Measurements from ENCODE around the gene PTPN11. TPM values are rescaled to one million over a fixed set of nuclear protein-coding genes. Genes with fewer than 3 reads are reported as not detected.

The PTPN11 gene
- total and polyA plus RNA-seq, 9 donors = 34.7 to 65.1 (median 54.5) TPM

GRCh38 chr12:112466011-112466422 lies 47.3 kb downstream of the PTPN11 start:
- DNase-seq = no peak
- Histone ChIP-seq H3K27me3 (ENCODE audit: control insufficient read depth, insufficient read depth, low read length) (no peaks in the 10 kb centered on the region), H3K27ac (ENCODE audit: low read length) (no peak overlapping the region), H3K36me3 (ENCODE audit: control insufficient read depth, insufficient read depth, low read length) (peaks cover 12% of the 10 kb centered on the region), H3K4me3 (ENCODE audit: low read length) (no peak overlapping the region), H3K9me3 (replicated peaks; ENCODE audit: control insufficient read depth, low read depth, low read length) (no peaks in the 10 kb centered on the region), H3K4me1 (ENCODE audit: control insufficient read depth, insufficient read depth, low read length) (no peaks in the 10 kb centered on the region)

GRCh38 chr12:112466835-112467234 lies 48.1 kb downstream of the PTPN11 start:
- no peak for DNase-seq
- Histone ChIP-seq H3K9me3 (replicated peaks; ENCODE audit: control insufficient read depth, low read depth, low read length) (no peaks in the 10 kb centered on the region), H3K27ac (ENCODE audit: low read length) (no peak overlapping the region), H3K36me3 (ENCODE audit: control insufficient read depth, insufficient read depth, low read length) (peaks cover 12% of the 10 kb centered on the region), H3K4me1 (ENCODE audit: control insufficient read depth, insufficient read depth, low read length) (no peaks in the 10 kb centered on the region), H3K27me3 (ENCODE audit: control insufficient read depth, insufficient read depth, low read length) (no peaks in the 10 kb centered on the region), H3K4me3 (ENCODE audit: low read length) (no peak overlapping the region)
- WGBS (ENCODE audit: insufficient coverage) = 100% methylated on average over 1 of the region's 3 CpGs

- H3K4me3 ChIP-seq (ENCODE audit: low read length) = no peak overlapping the region
- no peaks in the 10 kb centered on the region for H3K4me1 ChIP-seq (ENCODE audit: control insufficient read depth, insufficient read depth, low read length)
- DNase-seq = no peak
- 83% methylated on average over 3 of the region's 3 CpGs for WGBS (ENCODE audit: insufficient coverage)
- H3K27ac ChIP-seq (ENCODE audit: low read length) = no peak overlapping the region
- peaks cover 15% of the 10 kb centered on the region for H3K36me3 ChIP-seq (ENCODE audit: control insufficient read depth, insufficient read depth, low read length)
- H3K27me3 ChIP-seq (ENCODE audit: control insufficient read depth, insufficient read depth, low read length) = no peaks in the 10 kb centered on the region
- no peaks in the 10 kb centered on the region for H3K9me3 ChIP-seq (replicated peaks; ENCODE audit: control insufficient read depth, low read depth, low read length)
Measured at GRCh38 chr12:112468046-112468445, 49.3 kb downstream of the PTPN11 start.

- no peak overlapping the region for H3K27ac ChIP-seq (ENCODE audit: low read length)
- no peaks in the 10 kb centered on the region for H3K9me3 ChIP-seq (replicated peaks; ENCODE audit: control insufficient read depth, low read depth, low read length)
- H3K27me3 ChIP-seq (ENCODE audit: control insufficient read depth, insufficient read depth, low read length) = no peaks in the 10 kb centered on the region
- DNase-seq = no peak
- H3K4me1 ChIP-seq (ENCODE audit: control insufficient read depth, insufficient read depth, low read length) = no peaks in the 10 kb centered on the region
- H3K36me3 ChIP-seq (ENCODE audit: control insufficient read depth, insufficient read depth, low read length) = peaks cover 25% of the 10 kb centered on the region
- H3K4me3 ChIP-seq (ENCODE audit: low read length) = no peak overlapping the region
- no CpG with 5 or more reads among the region's 4 CpGs for WGBS (ENCODE audit: insufficient coverage)
Measured at GRCh38 chr12:112473056-112473455, 54.3 kb downstream of the PTPN11 start.

- Histone ChIP-seq H3K27me3 (ENCODE audit: control insufficient read depth, insufficient read depth, low read length) (no peaks in the 10 kb centered on the region), H3K36me3 (ENCODE audit: control insufficient read depth, insufficient read depth, low read length) (peaks cover 71% of the 10 kb centered on the region)
Measured at GRCh38 chr12:112479413-112479812, 60.7 kb downstream of the PTPN11 start.

GRCh38 chr12:112480931-112481330 lies 62.2 kb downstream of the PTPN11 start:
- Histone ChIP-seq H3K27me3 (ENCODE audit: control insufficient read depth, insufficient read depth, low read length) (no peaks in the 10 kb centered on the region), H3K4me1 (ENCODE audit: control insufficient read depth, insufficient read depth, low read length) (no peaks in the 10 kb centered on the region), H3K4me3 (ENCODE audit: low read length) (no peak overlapping the region), H3K36me3 (ENCODE audit: control insufficient read depth, insufficient read depth, low read length) (peaks cover 66% of the 10 kb centered on the region), H3K27ac (ENCODE audit: low read length) (no peak overlapping the region), H3K9me3 (replicated peaks; ENCODE audit: control insufficient read depth, low read depth, low read length) (no peaks in the 10 kb centered on the region)
- 81% methylated on average over 3 of the region's 4 CpGs for WGBS (ENCODE audit: insufficient coverage)
- no peak for DNase-seq

More at GRCh38 chr12:112479413-112479812, 60.7 kb downstream of the PTPN11 start:
- no peak overlapping the region for H3K27ac ChIP-seq (ENCODE audit: low read length)
- no peak overlapping the region for H3K4me3 ChIP-seq (ENCODE audit: low read length)
- H3K4me1 ChIP-seq (ENCODE audit: control insufficient read depth, insufficient read depth, low read length) = no peaks in the 10 kb centered on the region
- WGBS (ENCODE audit: insufficient coverage) = no CpG with 5 or more reads among the region's 1 CpG
- H3K9me3 ChIP-seq (replicated peaks; ENCODE audit: control insufficient read depth, low read depth, low read length) = no peaks in the 10 kb centered on the region
- no peak for DNase-seq

GRCh38 chr12:112482733-112483132 lies 64.0 kb downstream of the PTPN11 start:
- Histone ChIP-seq H3K36me3 (ENCODE audit: control insufficient read depth, insufficient read depth, low read length) (peaks cover 80% of the 10 kb centered on the region), H3K4me3 (ENCODE audit: low read length) (no peak overlapping the region), H3K4me1 (ENCODE audit: control insufficient read depth, insufficient read depth, low read length) (no peaks in the 10 kb centered on the region), H3K27me3 (ENCODE audit: control insufficient read depth, insufficient read depth, low read length) (no peaks in the 10 kb centered on the region), H3K27ac (ENCODE audit: low read length) (no peak overlapping the region), H3K9me3 (replicated peaks; ENCODE audit: control insufficient read depth, low read depth, low read length) (no peaks in the 10 kb centered on the region)
- no peak for DNase-seq
- whole genome bisulfite sequencing (ENCODE audit: insufficient coverage) = 100% methylated on average over 1 of the region's 2 CpGs

- no peak overlapping the region for H3K4me3 ChIP-seq (ENCODE audit: low read length)
- no peak overlapping the region for H3K27ac ChIP-seq (ENCODE audit: low read length)
- H3K36me3 ChIP-seq (ENCODE audit: control insufficient read depth, insufficient read depth, low read length) = peaks cover 67% of the 10 kb centered on the region
- no peaks in the 10 kb centered on the region for H3K4me1 ChIP-seq (ENCODE audit: control insufficient read depth, insufficient read depth, low read length)
- no peaks in the 10 kb centered on the region for H3K9me3 ChIP-seq (replicated peaks; ENCODE audit: control insufficient read depth, low read depth, low read length)
- 97% methylated on average over 10 of the region's 12 CpGs for WGBS (ENCODE audit: insufficient coverage)
- H3K27me3 ChIP-seq (ENCODE audit: control insufficient read depth, insufficient read depth, low read length) = no peaks in the 10 kb centered on the region
- no peak for DNase-seq
Measured at GRCh38 chr12:112486361-112486760, 67.6 kb downstream of the PTPN11 start.

GRCh38 chr12:112488257-112488876 lies 69.6 kb downstream of the PTPN11 start:
- H3K4me3 ChIP-seq (ENCODE audit: low read length) = no peak overlapping the region
- WGBS (ENCODE audit: insufficient coverage) = 86% methylated on average over 4 of the region's 6 CpGs
- no peaks in the 10 kb centered on the region for H3K4me1 ChIP-seq (ENCODE audit: control insufficient read depth, insufficient read depth, low read length)
- no peak for DNase-seq
- no peaks in the 10 kb centered on the region for H3K27me3 ChIP-seq (ENCODE audit: control insufficient read depth, insufficient read depth, low read length)
- H3K36me3 ChIP-seq (ENCODE audit: control insufficient read depth, insufficient read depth, low read length) = peaks cover 54% of the 10 kb centered on the region
- no peak overlapping the region for H3K27ac ChIP-seq (ENCODE audit: low read length)
- no peaks in the 10 kb centered on the region for H3K9me3 ChIP-seq (replicated peaks; ENCODE audit: control insufficient read depth, low read depth, low read length)

GRCh38 chr12:112489456-112489855 lies 70.7 kb downstream of the PTPN11 start:
- Histone ChIP-seq H3K27me3 (ENCODE audit: control insufficient read depth, insufficient read depth, low read length) (no peaks in the 10 kb centered on the region), H3K4me3 (ENCODE audit: low read length) (no peak overlapping the region), H3K36me3 (ENCODE audit: control insufficient read depth, insufficient read depth, low read length) (peaks cover 43% of the 10 kb centered on the region), H3K9me3 (replicated peaks; ENCODE audit: control insufficient read depth, low read depth, low read length) (no peaks in the 10 kb centered on the region), H3K27ac (ENCODE audit: low read length) (no peak overlapping the region), H3K4me1 (ENCODE audit: control insufficient read depth, insufficient read depth, low read length) (no peaks in the 10 kb centered on the region)
- 89% methylated on average over 3 of the region's 6 CpGs for WGBS (ENCODE audit: insufficient coverage)
- no peak for DNase-seq

GRCh38 chr12:112496496-112496895 lies 77.7 kb downstream of the PTPN11 start:
- Histone ChIP-seq H3K4me1 (ENCODE audit: control insufficient read depth, insufficient read depth, low read length) (no peaks in the 10 kb centered on the region), H3K4me3 (ENCODE audit: low read length) (no peak overlapping the region), H3K27ac (ENCODE audit: low read length) (no peak overlapping the region), H3K36me3 (ENCODE audit: control insufficient read depth, insufficient read depth, low read length) (peaks cover 20% of the 10 kb centered on the region), H3K27me3 (ENCODE audit: control insufficient read depth, insufficient read depth, low read length) (no peaks in the 10 kb centered on the region), H3K9me3 (replicated peaks; ENCODE audit: control insufficient read depth, low read depth, low read length) (no peaks in the 10 kb centered on the region)
- DNase-seq = no peak
- no CpG with 5 or more reads among the region's 3 CpGs for WGBS (ENCODE audit: insufficient coverage)
